ENCODE results near the gene PPP2R3C.
A peak's percentile ranks its signal among the peaks of the same experiment; 100 is the strongest.
"Not testable (repeated sequence)": the region's sequence is repeated elsewhere in the genome, so short reads cannot be mapped to it uniquely, and the experiment has no call there.

PPP2R3C gene

GRCh38 chr14:35052637-35053036, 69.2 kb downstream of the PPP2R3C start:
- no peak for DNase-seq (ENCODE audit: low read depth)

GRCh38 chr14:35051796-35052195, 70.0 kb downstream of the PPP2R3C start:
- DNase-seq (ENCODE audit: low read depth), result no peak

- no peak for DNase-seq (ENCODE audit: low read depth)
Observed at GRCh38 chr14:35050652-35051051, 71.1 kb downstream of the PPP2R3C start.

- DNase-seq (ENCODE audit: low read depth), result no peak
Observed at GRCh38 chr14:35047976-35048513, 73.7 kb downstream of the PPP2R3C start.

GRCh38 chr14:35046751-35047536, 74.8 kb downstream of the PPP2R3C start:
- DNase-seq (ENCODE audit: low read depth), result peak; percentile 9

- DNase-seq (ENCODE audit: low read depth), result peak; percentile 98
Observed at GRCh38 chr14:35046048-35046750, 75.6 kb downstream of the PPP2R3C start, which contains the start of gene FAM177A1. FAM177A1 (plus strand) TSS chr14:35046272; CDS start chr14:35046464, 192 bp downstream.

- DNase-seq (ENCODE audit: low read depth), result no peak
Observed at GRCh38 chr14:35045798-35046047, 76.1 kb downstream of the PPP2R3C start.

GRCh38 chr14:35044939-35045797, 76.6 kb downstream of the PPP2R3C start:
- no peak for DNase-seq (ENCODE audit: low read depth)

- no peak for DNase-seq (ENCODE audit: low read depth)
Observed at GRCh38 chr14:35043046-35043445, 78.7 kb downstream of the PPP2R3C start.

- DNase-seq (ENCODE audit: low read depth), result no peak
Observed at GRCh38 chr14:35042632-35043031, 79.2 kb downstream of the PPP2R3C start.

- not testable (repeated sequence) for DNase-seq (ENCODE audit: low read depth)
Observed at GRCh38 chr14:35038312-35038711, 83.5 kb downstream of the PPP2R3C start.
